GF-D8 (cell line): ENCODE data around the gene FDXR.

Experiments used
- DNase-seq: peaks from one replicate; lab custom pipeline; 2025; lab: John Stamatoyannopoulos, UW

Gene FDXR

GRCh38 chr17:74857191-74857590 is 15.6 kb downstream of the FDXR start:
- DNase-seq: no peak

DNA sequence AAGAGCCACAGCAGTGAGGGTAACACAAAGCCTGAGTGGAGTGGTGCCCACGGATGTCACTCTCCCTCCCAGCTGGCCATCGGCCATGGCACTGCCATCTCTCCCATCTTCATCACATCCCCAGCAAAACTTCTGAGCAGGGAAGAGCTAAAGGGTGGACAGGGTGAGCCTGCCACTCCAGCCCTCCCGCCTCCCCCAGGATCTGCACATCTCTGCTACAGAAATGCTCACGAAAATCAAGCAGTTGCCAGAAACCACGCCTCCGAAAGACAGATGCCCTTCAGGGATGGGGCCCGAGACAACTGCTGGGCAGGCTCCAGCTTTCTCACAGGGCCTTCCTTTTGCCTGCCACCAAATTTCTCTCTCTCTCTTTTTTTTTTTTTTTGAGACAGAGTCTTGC is 16.7 kb downstream of the FDXR start:
- DNase-seq: no peak

DNA sequence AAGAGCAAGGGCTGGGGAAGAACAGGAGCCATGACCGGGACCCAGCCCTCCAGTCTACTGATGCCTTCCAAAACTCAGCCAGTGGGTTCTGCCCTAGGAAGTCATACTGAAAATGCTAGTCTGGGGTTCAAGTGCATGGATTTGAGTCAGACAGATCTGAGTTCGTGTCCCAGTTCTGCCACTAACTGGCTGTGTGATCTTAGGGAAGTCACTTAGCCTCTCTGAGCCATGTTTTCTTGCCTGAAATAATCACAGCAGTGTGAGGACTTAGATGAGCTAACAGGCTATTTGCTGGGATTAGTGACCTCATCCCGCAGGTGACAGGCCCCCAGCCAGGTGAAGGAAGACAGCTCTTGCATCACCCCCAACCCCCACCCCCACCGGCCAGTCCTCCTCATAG is 17.5 kb downstream of the FDXR start:
- DNase-seq: no peak

DNA sequence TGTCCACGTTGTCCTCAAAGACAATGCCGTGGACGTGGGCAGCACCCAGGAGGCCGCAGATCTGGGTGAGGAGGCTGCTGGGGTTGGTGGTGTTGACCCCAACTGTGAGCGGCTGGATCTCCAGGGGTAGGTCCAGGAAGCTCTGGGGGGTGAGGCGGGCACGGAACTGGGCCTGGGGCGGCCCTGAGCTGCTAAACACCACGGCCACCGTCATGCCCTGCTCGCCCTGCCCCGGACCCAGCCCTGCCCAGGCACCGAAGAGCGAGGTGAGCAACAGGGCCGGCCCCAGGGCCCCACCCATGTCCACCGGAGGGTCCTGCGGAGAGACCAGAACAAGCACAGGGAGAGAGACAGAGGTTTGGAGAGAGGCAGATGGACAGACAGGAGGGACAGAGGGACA is 18.0 kb downstream of the FDXR start:
- DNase-seq: no peak

DNA sequence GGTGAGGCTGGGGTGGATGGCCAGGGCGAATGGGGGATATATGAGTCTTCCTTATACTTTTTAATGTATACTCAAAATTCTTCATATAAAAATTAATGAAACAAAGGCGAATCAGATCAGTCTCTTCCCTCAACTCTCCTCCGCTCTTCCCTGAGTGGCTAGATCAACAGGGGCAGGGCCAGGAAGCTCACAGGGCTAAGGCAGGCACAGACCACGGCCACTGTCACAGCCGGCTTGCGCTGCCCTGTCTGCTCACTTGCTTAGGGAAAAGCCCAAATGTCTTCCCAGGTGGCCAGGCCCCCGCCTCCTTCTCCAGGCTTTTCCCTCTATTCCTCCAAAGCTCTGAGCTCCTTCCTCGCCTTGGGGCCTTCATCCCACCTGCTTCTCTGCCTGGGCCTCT is 19.1 kb downstream of the FDXR start:
- DNase-seq: no peak

- no peak for DNase-seq
These were observed 19.8 kb downstream of the FDXR start for GRCh38 chr17:74853048-74853397.

GRCh38 chr17:74852237-74853047 is 20.4 kb downstream of the FDXR start:
- DNase-seq: no peak

DNA sequence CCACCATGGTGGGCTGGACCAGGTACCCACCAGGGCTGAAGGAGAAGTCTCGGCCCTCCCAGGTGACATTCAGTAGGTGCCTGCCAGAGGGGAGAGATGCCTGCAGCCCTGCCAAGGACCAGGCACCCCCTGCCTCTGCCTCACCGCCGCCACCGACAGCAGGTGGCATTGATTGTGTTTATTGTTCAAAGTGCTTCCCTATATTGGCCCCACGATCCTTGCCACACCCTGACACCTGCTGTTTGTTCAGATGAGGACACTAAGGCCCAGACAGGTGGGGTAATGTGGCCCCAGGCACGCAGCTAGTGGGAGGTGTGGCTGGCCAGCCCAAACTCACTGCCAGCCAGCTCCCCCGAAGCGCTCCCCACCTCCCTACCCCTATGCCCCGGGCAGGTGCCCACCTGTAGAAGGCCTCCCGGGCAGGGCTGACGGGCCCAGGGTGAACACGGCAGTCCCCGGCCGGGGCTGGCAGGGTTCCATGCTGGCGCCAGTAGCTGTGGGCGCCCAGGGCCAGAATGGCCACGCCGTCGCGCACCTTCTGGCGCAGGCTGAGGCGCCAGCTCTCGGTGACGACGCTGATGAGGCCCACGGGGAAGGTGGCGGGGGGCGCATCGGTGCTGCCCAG is 21.1 kb downstream of the FDXR start:
- DNase-seq: no peak

DNA sequence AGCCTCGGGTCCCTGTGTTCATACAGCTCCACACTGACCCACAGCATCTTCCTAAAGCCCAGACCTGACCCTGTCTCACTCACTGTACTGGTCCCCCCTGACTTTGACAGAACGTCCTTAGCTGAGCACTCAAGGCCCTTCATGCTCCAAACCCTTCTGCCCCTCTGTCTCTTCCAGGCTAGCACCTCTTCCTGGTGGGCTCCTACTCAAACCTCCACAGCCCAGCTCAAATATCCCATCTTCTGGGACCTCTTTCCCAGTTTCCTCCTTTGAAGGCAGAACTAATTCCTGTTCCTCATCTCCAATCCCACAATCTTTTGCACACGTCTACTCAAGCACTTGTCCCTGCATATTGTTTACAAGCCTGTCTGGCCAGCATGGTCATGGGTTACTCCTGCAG is 21.9 kb downstream of the FDXR start:
- no peak for DNase-seq

DNA sequence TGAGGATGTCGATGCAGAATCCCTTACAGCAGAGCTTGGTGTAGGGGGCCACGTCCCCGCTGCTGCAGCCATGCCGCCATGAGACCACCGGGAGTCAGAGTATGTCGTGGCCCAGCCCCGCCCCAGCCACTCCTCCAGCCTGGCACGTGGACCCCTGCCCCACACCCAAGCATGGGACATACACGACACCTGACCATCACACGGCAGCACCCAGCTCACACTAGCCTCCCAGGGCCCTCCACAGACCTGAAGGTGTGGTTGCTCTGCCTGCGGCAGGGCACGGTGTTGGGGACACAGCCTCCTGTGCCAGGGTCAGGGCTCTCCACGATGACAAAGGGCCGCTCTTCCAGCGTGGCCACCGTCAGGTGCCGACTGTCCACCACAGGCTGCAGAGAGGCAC is 22.5 kb downstream of the FDXR start:
- no peak for DNase-seq

GRCh38 chr17:74848656-74849399 is 24.0 kb downstream of the FDXR start:
- DNase-seq: no peak

- DNase-seq: no peak
These were observed 26.2 kb downstream of the FDXR start for GRCh38 chr17:74846621-74847020.

- no peak for DNase-seq
These were observed 29.5 kb downstream of the FDXR start for GRCh38 chr17:74843352-74843627.

DNA sequence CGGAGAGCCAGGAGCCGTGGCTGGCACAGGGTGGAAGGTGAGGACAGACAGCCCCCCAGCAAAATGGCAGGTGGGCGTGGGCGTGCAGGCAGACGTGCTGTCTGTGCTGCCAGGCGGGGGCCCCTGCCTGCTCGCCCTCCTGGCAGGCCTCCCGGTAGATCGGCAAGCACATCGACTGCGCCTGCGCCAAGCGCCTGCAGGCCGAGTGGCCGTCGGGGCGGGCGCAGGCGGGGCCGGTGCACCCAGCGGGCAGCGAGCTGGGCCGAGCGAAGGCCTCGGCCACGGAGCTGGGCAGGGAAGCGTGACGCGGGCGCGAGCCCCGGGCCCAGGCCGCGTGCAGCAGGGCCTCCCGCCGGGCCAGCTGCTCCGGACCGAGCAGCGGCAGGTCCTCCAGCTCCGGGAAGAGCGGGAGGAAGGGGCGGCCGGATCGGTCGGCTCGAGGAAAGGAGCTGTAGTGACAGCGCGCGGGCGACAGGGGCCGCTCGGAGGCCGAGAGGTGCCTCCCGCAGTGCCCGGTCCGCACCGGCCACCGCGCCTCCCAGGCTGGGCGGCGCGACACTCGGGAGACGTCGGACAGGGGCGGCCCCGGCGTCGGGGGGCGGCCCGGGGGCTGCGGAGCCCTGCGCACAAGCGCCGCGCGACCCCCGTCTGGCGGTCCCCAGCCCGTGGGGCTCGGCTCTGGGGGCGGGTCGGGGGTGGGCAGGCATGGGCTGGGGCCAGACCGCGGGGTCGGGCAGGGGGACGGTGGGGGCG is 30.0 kb downstream of the FDXR start:
- no peak for DNase-seq

- DNase-seq: no peak
These were observed 30.6 kb downstream of the FDXR start for GRCh38 chr17:74842146-74842598.

- DNase-seq: peak; percentile 34
These were observed 31.7 kb downstream of the FDXR start for GRCh38 chr17:74840989-74841666.

DNA sequence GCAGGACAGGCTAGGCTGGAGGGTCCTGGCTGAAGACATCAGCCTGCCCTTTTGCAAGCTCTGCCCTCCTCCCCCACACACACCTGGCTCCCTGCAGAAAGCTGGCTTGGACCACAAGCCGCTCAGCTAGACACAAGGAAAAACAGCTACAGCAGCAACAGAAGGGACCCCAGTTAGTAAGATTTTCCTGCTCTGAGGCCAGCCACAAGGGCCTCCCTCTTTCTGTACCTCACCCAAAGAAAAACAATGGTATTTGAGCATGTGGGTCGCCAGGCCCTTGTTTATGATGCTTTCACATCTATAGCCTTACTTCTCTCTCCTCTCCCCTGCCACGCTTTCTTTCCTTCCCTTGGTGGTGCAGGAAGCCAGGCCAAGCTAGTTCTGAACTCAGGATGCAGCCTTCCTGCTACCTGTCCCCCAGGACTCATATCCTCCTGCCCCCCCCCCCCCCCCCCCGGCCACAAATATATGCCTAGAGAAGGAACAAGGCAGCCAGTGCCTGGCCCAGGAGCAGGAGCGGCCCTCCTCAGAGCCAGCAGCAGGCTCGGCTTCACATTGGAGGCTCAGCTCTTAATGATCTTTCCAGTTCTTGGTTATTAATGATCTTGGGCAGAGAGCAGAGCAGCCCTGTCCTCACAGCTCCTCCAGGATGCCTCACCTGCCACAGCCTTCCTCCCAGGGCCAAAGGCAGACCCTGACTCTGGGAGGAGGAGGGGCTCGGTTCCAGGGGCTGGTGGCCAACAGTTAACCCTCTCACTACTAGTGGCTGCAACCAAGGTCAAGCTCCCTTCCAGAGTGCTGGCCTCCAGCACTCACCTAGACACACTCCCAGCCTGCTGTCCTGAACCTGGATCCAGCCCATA is 32.6 kb downstream of the FDXR start:
- no peak for DNase-seq

DNA sequence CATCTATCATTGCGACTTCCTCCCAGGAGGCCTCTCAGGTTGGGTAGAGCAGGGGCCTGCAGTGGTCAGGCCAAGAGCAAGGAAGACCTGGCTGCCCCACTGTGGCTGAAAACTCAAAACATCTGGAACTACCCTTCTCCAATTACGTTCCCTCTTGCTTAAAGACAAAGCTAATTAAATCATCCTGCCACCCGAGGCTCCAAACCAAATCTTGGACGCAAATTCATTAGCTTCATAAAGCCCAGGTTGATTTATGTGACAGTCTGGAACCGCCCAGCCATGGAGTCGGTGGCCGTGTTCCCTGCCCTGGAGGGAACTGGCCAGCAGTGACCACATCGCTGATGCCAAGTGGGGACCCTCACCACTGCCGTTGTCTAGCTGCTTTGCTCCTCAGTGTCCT is 34.5 kb downstream of the FDXR start:
- no peak for DNase-seq

- no peak for DNase-seq
These were observed 35.9 kb downstream of the FDXR start for GRCh38 chr17:74836691-74837467.

GRCh38 chr17:74836191-74836590 is 36.6 kb downstream of the FDXR start:
- no peak for DNase-seq
